B cell (primary cell): ENCODE results near the gene TBX18. TPM values are rescaled to one million over a fixed set of nuclear protein-coding genes. Genes with fewer than 3 reads are reported as not detected.

Source experiments
- ATAC-seq: fragments of 200-7000 bp; cut with Tn5 transposase; one replicate; pipeline ENCODE4 v1.10.0; 2021; ENCODE audit warnings: low read depth, mild to moderate bottlenecking, moderate number of reproducible peaks, moderate library complexity
- CTCF ChIA-PET: fragments of 350-600 bp; sonication (Branson Sonifier 250); formaldehyde crosslinking; loops from one replicate; lab custom pipeline; 2021; ENCODE audit warnings: antibody characterized with exemption, inconsistent platforms; lab: Charles Lee
- POLR2A ChIA-PET: fragments of 350-600 bp; sonication (Branson Sonifier 250); formaldehyde crosslinking; loops from one replicate; lab custom pipeline; 2021; ENCODE audit warnings: antibody characterized with exemption; lab: Charles Lee
- DNase-seq: peaks from one replicate; pipeline ENCODE4 v3.0.0; 2013
- H2AFZ ChIP-seq: 2 replicates; pipeline ENCODE4 v1.6.1; 2012; ENCODE audit warnings: mild to moderate bottlenecking, low read depth, low read length; ENCODE audit not compliant: insufficient read depth, poor library complexity, severe bottlenecking
- H3K27ac ChIP-seq, 2 donors: 1 replicate in 1 of 2; 2 replicates in 1 of 2; pipeline ENCODE4 v1.5.1; 2012 to 2013; ENCODE audit warnings: low read length in 2 of 2, mild to moderate bottlenecking in 2 of 2, moderate library complexity in 1 of 2
- H3K27me3 ChIP-seq, 4 experiments: fragments of 200-600 bp in 1 of 4; sonication (generic) in 1 of 4; replicated peaks in 1 of 4; 1 replicate in 2 of 4; 2 replicates in 2 of 4; pipeline versions ENCODE4 v1.6.1 to v1.7.0; 2013 to 2016; ENCODE audit warnings: low read length in 3 of 4, mild to moderate bottlenecking in 2 of 4, mixed read lengths in 1 of 4, moderate library complexity in 1 of 4; ENCODE audit not compliant: insufficient read depth in 4 of 4, control insufficient read depth in 3 of 4; ENCODE audit errors: control extremely low read depth in 1 of 4
- H3K36me3 ChIP-seq, 2 experiments: replicated peaks in 1 of 2; 1 replicate in 1 of 2; 2 replicates in 1 of 2; pipeline versions ENCODE4 v1.6.1 to v1.7.1; 2013; ENCODE audit warnings: low read length in 1 of 2; ENCODE audit not compliant: insufficient read depth in 2 of 2, control insufficient read depth in 1 of 2; ENCODE audit errors: control extremely low read depth in 1 of 2, extremely low read depth in 1 of 2
- H3K4me1 ChIP-seq, 2 donors: fragments of 200-600 bp in 1 of 2; sonication (generic) in 1 of 2; 1 replicate in 1 of 2; 2 replicates in 1 of 2; pipeline versions ENCODE4 v1.5.1 to v1.6.1; 2013 to 2017; ENCODE audit warnings: low read length in 2 of 2; ENCODE audit not compliant: control insufficient read depth in 2 of 2, insufficient read depth in 2 of 2
- H3K4me2 ChIP-seq: replicated peaks from 2 replicates; pipeline ENCODE3; 2012; ENCODE audit warnings: mild to moderate bottlenecking, low read depth, low read length; ENCODE audit not compliant: poor library complexity, severe bottlenecking
- H3K4me3 ChIP-seq, 5 experiments: fragments of 200-600 bp in 1 of 5; sonication (generic) in 1 of 5; 1 replicate in 3 of 5; 2 replicates in 2 of 5; pipeline versions ENCODE4 v1.5.1 to v1.7.0; 2011 to 2016; ENCODE audit warnings: low read length in 4 of 5, mild to moderate bottlenecking in 4 of 5, low read depth in 2 of 5, control low read depth in 1 of 5, moderate library complexity in 1 of 5; ENCODE audit not compliant: insufficient read depth in 1 of 5; ENCODE audit errors: control extremely low read depth in 1 of 5, extremely low read depth in 1 of 5
- H3K79me2 ChIP-seq: fragments of 200-600 bp; sonication (generic); one replicate; pipeline ENCODE4 v1.6.0; 2016; ENCODE audit warnings: low read length; ENCODE audit not compliant: control insufficient read depth, insufficient read depth
- H3K9ac ChIP-seq: fragments of 200-600 bp; sonication (generic); 2 replicates; pipeline ENCODE4 v1.6.1; 2017; ENCODE audit warnings: mild to moderate bottlenecking, low read length, moderate library complexity
- H3K9me3 ChIP-seq, 3 donors: one replicate each; pipeline versions ENCODE4 v1.6.1 to v1.7.1; 2013; ENCODE audit warnings: low read length in 2 of 3; ENCODE audit not compliant: control insufficient read depth in 2 of 3, insufficient read depth in 1 of 3; ENCODE audit errors: control extremely low read depth in 1 of 3
- H4K20me1 ChIP-seq: 2 replicates; pipeline ENCODE4 v1.6.0; 2012; ENCODE audit warnings: mild to moderate bottlenecking, low read length; ENCODE audit not compliant: insufficient read depth, control insufficient read depth, poor library complexity, severe bottlenecking
- H3K27ac Mint-ChIP-seq: one replicate; pipeline ENCODE4 v1.8.0; 2021; ENCODE audit warnings: mixed read lengths
- H3K27me3 Mint-ChIP-seq: one replicate; pipeline ENCODE4 v1.8.0; 2021; ENCODE audit warnings: mixed read lengths
- H3K4me1 Mint-ChIP-seq: one replicate; pipeline ENCODE4 v1.8.0; 2021; ENCODE audit warnings: mixed read lengths
- H3K4me3 Mint-ChIP-seq: one replicate; pipeline ENCODE4 v1.8.0; 2021; ENCODE audit warnings: mixed read lengths
- H3K9me3 Mint-ChIP-seq: one replicate; pipeline ENCODE4 v1.8.0; 2022; ENCODE audit warnings: mixed read lengths; ENCODE audit not compliant: insufficient read depth
- EZH2 ChIP-seq: IDR thresholded peaks from 2 replicates; pipeline ENCODE4 v1.6.1; 2012; ENCODE audit warnings: borderline replicate concordance, low read depth, mild to moderate bottlenecking, moderate library complexity, low read length; ENCODE audit not compliant: insufficient read depth, poor library complexity, severe bottlenecking
- WGBS: methylation state at CpG from one replicate; pipeline ENCODE4 v1.1.5; 2013; ENCODE audit warnings: missing lambda C conversion rate; ENCODE audit not compliant: insufficient coverage; 5-methylcytosine and 5-hydroxymethylcytosine counted together
- intact Hi-C: fragments of 100-400 bp; cut with micrococcal nuclease; formaldehyde crosslinking; loops from one replicate; pipeline ENCODE4 v1.10.0; 2022
- polyA plus RNA-seq: library from polyadenylated mRNA; depleted of rRNA; stranded (reverse); fragments of >200 nt; gene quantifications from 2 replicates; pipeline ENCODE4 v1.2.3, GENCODE V29; 2012
- total RNA-seq, 2 donors: library from RNA; stranded (reverse); fragments of 120-200 nt in 1 of 2; gene quantifications; 1 replicate in 1 of 2; 2 replicates in 1 of 2; pipeline versions ENCODE4 v1.2.3 to v1.2.4, GENCODE V29; 2013 to 2022
- TF ChIP-seq, protein P1 (sequence below): fragments of 200-600 bp; IDR thresholded peaks from one replicate; pipeline ENCODE4 v1.8.0; 2022; ENCODE audit warnings: antibody characterized with exemption, mild to moderate bottlenecking

Gene TBX18
- total and polyA plus RNA-seq, 2 donors (not counting 1 experiment from before 2014, with no cell fraction given), result not detected

DNA sequence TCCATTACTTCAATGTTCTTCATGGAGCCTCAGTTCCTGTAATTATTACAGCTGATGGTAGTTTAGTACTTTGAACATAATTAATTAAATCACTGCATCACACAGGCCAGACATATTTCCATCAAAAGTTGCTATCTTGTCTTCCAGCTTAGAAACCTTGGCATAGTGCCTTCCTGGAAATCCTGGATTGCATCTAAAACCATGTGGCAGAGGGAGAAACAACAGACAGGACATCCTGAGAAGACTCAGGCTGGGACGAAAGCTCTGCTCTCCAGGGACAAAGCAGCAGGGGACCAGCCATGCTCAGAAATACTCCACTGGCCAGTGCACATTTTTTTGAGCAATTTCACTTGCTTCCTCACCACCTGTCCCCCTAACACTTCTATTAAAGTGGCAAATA is 55.3 kb downstream of the TBX18 start:
- Histone ChIP-seq H3K79me2 (no peaks in the 10 kb centered on the region), H2AFZ (no peak overlapping the region), H3K27me3 (no peaks in the 10 kb centered on the region), H4K20me1 (no peaks in the 10 kb centered on the region), H3K9me3 (peaks cover 0 to 5% (median 0%) of the 10 kb centered on the region in 3 donors), H3K4me1 (no peaks in the 10 kb centered on the region), H3K27ac (no peak overlapping the region), H3K9ac (no peak overlapping the region), H3K4me2 (no peak overlapping the region), H3K4me3 (no peak overlapping the region), H3K36me3 (no peaks in the 10 kb centered on the region)
- H3K9me3 Mint-ChIP-seq, result peaks cover 3% of the 10 kb centered on the region
- H3K4me1 Mint-ChIP-seq, result no peaks in the 10 kb centered on the region
- DNase-seq (no peak), ATAC-seq (no peak)
- H3K27ac Mint-ChIP-seq, result no peak overlapping the region
- no peak for TF ChIP-seq EZH2
- TF ChIP-seq, protein P1, sequence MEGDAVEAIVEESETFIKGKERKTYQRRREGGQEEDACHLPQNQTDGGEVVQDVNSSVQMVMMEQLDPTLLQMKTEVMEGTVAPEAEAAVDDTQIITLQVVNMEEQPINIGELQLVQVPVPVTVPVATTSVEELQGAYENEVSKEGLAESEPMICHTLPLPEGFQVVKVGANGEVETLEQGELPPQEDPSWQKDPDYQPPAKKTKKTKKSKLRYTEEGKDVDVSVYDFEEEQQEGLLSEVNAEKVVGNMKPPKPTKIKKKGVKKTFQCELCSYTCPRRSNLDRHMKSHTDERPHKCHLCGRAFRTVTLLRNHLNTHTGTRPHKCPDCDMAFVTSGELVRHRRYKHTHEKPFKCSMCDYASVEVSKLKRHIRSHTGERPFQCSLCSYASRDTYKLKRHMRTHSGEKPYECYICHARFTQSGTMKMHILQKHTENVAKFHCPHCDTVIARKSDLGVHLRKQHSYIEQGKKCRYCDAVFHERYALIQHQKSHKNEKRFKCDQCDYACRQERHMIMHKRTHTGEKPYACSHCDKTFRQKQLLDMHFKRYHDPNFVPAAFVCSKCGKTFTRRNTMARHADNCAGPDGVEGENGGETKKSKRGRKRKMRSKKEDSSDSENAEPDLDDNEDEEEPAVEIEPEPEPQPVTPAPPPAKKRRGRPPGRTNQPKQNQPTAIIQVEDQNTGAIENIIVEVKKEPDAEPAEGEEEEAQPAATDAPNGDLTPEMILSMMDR, result no peak
- ChIA-PET CTCF (no interaction called here), POLR2A (no interaction called here)
- H3K27me3 Mint-ChIP-seq, result no peaks in the 10 kb centered on the region
- no CpG with 5 or more reads among the region's 1 CpG for WGBS
- no peak overlapping the region for H3K4me3 Mint-ChIP-seq
- intact Hi-C loops, result no loop called here

DNA sequence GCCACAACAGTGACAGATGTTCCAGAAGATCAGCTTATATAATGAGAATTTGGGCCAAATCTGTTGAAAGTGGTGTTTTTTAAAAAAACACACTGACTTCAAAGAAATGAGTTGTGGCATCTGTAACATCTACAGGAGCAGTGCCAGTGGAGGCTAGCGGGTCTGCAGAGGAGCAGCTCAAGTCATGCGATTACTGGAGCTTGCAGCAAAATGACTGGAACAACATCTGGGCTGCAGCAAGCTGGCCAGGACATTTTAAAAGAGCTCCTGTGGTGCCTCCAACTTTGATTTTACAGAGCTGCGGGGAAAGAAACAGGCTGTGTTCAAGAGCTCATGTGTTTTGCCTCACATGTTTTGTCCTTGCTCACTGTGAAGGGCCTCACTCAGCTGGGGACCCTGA is 57.2 kb downstream of the TBX18 start:
- TF ChIP-seq EZH2, result no peak
- TF ChIP-seq, protein P1, result no peak
- Histone ChIP-seq H3K4me3 (no peak overlapping the region), H4K20me1 (no peaks in the 10 kb centered on the region), H3K27me3 (no peaks in the 10 kb centered on the region), H3K27ac (no peak overlapping the region), H3K36me3 (no peaks in the 10 kb centered on the region), H3K4me2 (no peak overlapping the region), H3K79me2 (no peaks in the 10 kb centered on the region), H3K9ac (no peak overlapping the region), H2AFZ (no peak overlapping the region), H3K9me3 (peaks cover 0 to 5% (median 0%) of the 10 kb centered on the region in 3 donors), H3K4me1 (no peaks in the 10 kb centered on the region)
- POLR2A ChIA-PET, result no interaction called here
- Mint-ChIP-seq H3K27me3 (no peaks in the 10 kb centered on the region), H3K9me3 (peaks cover 3% of the 10 kb centered on the region), H3K27ac (no peak overlapping the region), H3K4me1 (no peaks in the 10 kb centered on the region), H3K4me3 (no peak overlapping the region)
- WGBS, result 58% methylated on average over 3 of the region's 3 CpGs
- intact Hi-C loops, result no loop called here
- CTCF ChIA-PET, result no interaction called here
- DNase-seq (no peak), ATAC-seq (no peak)
